ENCODE results near the gene HAPLN3.
"Not testable (repeated sequence)": the region's sequence is repeated elsewhere in the genome, so short reads cannot be mapped to it uniquely, and the experiment has no call there.

GRCh38 chr15:88925648-88926047 is 30.3 kb upstream of the HAPLN3 start:
- TF ChIP-seq, protein P1, sequence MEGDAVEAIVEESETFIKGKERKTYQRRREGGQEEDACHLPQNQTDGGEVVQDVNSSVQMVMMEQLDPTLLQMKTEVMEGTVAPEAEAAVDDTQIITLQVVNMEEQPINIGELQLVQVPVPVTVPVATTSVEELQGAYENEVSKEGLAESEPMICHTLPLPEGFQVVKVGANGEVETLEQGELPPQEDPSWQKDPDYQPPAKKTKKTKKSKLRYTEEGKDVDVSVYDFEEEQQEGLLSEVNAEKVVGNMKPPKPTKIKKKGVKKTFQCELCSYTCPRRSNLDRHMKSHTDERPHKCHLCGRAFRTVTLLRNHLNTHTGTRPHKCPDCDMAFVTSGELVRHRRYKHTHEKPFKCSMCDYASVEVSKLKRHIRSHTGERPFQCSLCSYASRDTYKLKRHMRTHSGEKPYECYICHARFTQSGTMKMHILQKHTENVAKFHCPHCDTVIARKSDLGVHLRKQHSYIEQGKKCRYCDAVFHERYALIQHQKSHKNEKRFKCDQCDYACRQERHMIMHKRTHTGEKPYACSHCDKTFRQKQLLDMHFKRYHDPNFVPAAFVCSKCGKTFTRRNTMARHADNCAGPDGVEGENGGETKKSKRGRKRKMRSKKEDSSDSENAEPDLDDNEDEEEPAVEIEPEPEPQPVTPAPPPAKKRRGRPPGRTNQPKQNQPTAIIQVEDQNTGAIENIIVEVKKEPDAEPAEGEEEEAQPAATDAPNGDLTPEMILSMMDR (optimal IDR thresholded peaks at IDR 0.05 in 1 of 3, IDR thresholded peaks at IDR 0.05 in 1 of 3, conservative IDR thresholded peaks at IDR 0.05 in 1 of 3; ENCODE audit: extremely low read depth in 1 of 3, insufficient read depth in 2 of 3, low read length in 3 of 3), result not testable (repeated sequence)
- not testable (repeated sequence) for TF ChIP-seq EZH2 (IDR thresholded peaks at IDR 0.05; ENCODE audit: low read length)
